CD4-positive, alpha-beta T cell treated with Interleukin-21 for 1 hour (primary cell): ENCODE results near the gene LFNG.
"Not testable (repeated sequence)": the region's sequence is repeated elsewhere in the genome, so short reads cannot be mapped to it uniquely, and the experiment has no call there.

ENCODE experiments used
- DNase-seq: peaks from one replicate; pipeline ENCODE4 v3.0.0-alpha.2; 2020

LFNG gene

GRCh38 chr7:2530994-2531795, 11.6 kb downstream of the LFNG start:
- not testable (repeated sequence) for DNase-seq

GRCh38 chr7:2531796-2532110, 12.2 kb downstream of the LFNG start:
- not testable (repeated sequence) for DNase-seq

GRCh38 chr7:2532199-2532772, 12.7 kb downstream of the LFNG start:
- DNase-seq, result not testable (repeated sequence)

- DNase-seq, result not testable (repeated sequence)
Measured at GRCh38 chr7:2532816-2533215, 13.2 kb downstream of the LFNG start.

GRCh38 chr7:2533566-2533965, 14.0 kb downstream of the LFNG start:
- not testable (repeated sequence) for DNase-seq

GRCh38 chr7:2534214-2534613, 14.6 kb downstream of the LFNG start:
- DNase-seq, result not testable (repeated sequence)

- DNase-seq, result not testable (repeated sequence)
Measured at GRCh38 chr7:2535872-2536627, 16.5 kb downstream of the LFNG start.

- DNase-seq, result no peak
Measured at GRCh38 chr7:2537981-2538851, 18.6 kb downstream of the LFNG start.

GRCh38 chr7:2539031-2539911, 19.7 kb downstream of the LFNG start:
- no peak for DNase-seq

- DNase-seq, result no peak
Measured at GRCh38 chr7:2540133-2540532, 20.6 kb downstream of the LFNG start.

- no peak for DNase-seq
Measured at GRCh38 chr7:2540641-2541051, 21.1 kb downstream of the LFNG start.

- no peak for DNase-seq
Measured at GRCh38 chr7:2541291-2542010, 21.9 kb downstream of the LFNG start.

GRCh38 chr7:2542011-2542915, 22.7 kb downstream of the LFNG start:
- no peak for DNase-seq

- no peak for DNase-seq
Measured at GRCh38 chr7:2542916-2543871, 23.6 kb downstream of the LFNG start.

- no peak for DNase-seq
Measured at GRCh38 chr7:2544541-2545188, 25.1 kb downstream of the LFNG start.

- DNase-seq, result no peak
Measured at GRCh38 chr7:2545746-2546425, 26.3 kb downstream of the LFNG start.

GRCh38 chr7:2546776-2547586, 27.4 kb downstream of the LFNG start:
- DNase-seq, result no peak
